ENCODE results near the gene TGFBR3.

TGFBR3 gene

GRCh38 chr1:91885716-91886506, at the start of gene TGFBR3:
Gene TGFBR3, minus strand, starts transcription at chr1:91886151. Its CDS starts 24,620 bp downstream, at chr1:91861531.
- peak; percentile 91 to 93 for DNase-seq (ENCODE audit: low read depth in 2 of 2)

- no peak for DNase-seq (ENCODE audit: low read depth in 2 of 2)
These were observed 43.3 kb upstream of the TGFBR3 start for GRCh38 chr1:91929250-91929649.

GRCh38 chr1:91928026-91928425, 42.1 kb upstream of the TGFBR3 start:
- no peak for DNase-seq (ENCODE audit: low read depth in 2 of 2)

DNA sequence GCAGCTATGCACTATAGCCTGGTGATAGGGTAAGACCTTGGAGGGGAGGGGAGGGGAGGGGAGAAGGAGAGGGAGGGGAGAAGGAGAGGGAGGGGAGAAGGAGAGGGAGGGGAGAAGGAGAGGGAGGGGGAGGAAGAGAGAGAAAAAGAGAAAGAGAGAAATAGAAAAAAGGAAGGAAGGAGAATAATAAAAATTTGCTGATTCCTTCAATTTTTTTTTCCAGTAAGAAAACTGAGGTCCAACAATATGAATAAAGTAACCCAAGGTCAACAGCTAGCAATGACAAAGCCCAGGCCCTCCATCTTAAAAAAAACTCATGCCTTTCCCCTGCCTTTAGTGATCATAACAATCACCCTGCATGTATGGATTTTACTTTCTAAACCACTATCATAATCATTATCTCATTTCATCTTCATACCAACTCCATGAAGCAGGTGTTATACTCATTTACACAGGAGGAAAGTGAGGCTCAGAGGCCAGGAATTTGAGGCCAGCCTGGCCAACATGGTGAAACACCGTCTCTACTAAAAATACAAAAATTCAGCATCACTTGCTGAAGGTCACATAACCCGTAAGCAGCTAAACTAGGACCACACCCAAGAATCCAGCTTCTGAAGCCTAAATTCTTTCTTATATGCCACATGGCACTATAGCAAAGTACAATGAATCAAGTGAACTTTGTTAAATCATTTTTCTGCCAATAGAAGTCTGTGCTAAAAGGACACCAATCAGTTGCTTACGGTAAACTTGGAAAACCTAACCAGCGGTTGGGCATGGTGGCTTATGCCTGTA, 39.9 kb upstream of the TGFBR3 start:
- DNase-seq (ENCODE audit: low read depth in 2 of 2): no peak

GRCh38 chr1:91924146-91924545, 38.2 kb upstream of the TGFBR3 start:
- DNase-seq (ENCODE audit: low read depth in 2 of 2): peak; percentile 55 to 62

GRCh38 chr1:91919962-91920361, 34.0 kb upstream of the TGFBR3 start:
- no peak for DNase-seq (ENCODE audit: low read depth in 2 of 2)

GRCh38 chr1:91916811-91917460, 31.0 kb upstream of the TGFBR3 start:
- no peak for DNase-seq (ENCODE audit: low read depth in 2 of 2)

GRCh38 chr1:91916046-91916445, 30.1 kb upstream of the TGFBR3 start:
- DNase-seq (ENCODE audit: low read depth in 2 of 2): no peak

- DNase-seq (ENCODE audit: low read depth in 2 of 2): no peak
These were observed 27.1 kb upstream of the TGFBR3 start for GRCh38 chr1:91913018-91913417.

DNA sequence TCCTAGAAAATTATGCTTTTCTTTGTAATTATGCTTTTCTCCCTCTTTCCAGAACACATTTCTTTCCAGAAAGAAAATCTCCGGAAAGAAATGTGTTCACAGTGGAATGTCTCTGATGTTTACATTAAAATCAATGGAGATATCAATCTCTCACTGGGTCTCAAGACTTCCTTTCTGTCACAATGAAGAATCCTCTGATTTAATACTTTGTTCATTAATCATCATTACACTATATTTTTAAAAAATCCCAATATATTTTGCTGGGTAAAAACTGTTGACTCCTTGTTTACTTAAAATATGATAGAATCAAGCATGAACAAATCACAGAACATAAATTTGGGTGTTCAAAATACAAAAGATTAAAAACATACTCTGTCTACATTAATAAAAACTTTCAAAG, 26.3 kb upstream of the TGFBR3 start:
- DNase-seq (ENCODE audit: low read depth in 2 of 2): no peak

DNA sequence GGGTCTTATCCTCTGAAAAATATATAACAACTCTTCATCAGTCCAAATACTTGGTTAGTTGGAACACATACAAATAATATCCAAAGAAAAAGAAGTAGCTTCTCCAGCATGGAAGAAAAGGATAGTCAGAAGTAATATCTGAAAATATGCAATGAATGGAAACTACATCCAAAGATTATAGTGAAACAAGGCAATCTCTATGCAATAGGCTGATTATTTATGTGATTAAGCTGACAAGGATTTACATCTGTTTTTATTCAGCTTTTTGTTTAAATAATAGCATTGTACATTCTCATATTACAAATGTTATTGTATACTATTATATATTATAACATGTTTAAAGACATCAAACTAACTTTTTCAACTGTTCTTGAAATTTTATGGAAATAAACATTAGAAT, 15.3 kb upstream of the TGFBR3 start:
- DNase-seq (ENCODE audit: low read depth in 2 of 2): peak in 1 of 2 experiments; percentile 40

GRCh38 chr1:91900562-91900961, 14.6 kb upstream of the TGFBR3 start:
- peak; percentile 88 to 89 for DNase-seq (ENCODE audit: low read depth in 2 of 2)

DNA sequence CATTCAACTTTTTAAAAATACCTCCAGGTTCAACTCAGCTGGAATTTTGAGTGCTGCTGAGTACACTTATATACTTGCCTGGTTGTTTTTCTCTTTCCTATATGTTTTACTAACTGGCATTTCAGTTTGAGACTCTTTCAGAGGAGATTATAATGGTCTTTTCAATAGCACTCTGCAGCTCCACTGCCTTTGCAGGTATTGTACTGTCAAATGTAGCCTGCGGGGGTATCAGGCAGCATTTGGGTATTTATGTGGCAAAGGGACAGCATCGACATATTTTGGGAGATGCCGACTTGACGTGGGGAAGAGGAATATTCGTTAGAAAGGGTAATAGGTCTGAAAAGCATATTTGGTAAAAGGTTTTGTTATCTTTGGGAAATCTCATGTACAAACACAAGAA, 11.1 kb upstream of the TGFBR3 start:
- DNase-seq (ENCODE audit: low read depth in 2 of 2): no peak

- DNase-seq (ENCODE audit: low read depth in 2 of 2): no peak
These were observed 10.0 kb upstream of the TGFBR3 start for GRCh38 chr1:91895832-91896556.

- DNase-seq (ENCODE audit: low read depth in 2 of 2): no peak
These were observed 8.2 kb upstream of the TGFBR3 start for GRCh38 chr1:91894036-91894761.

- DNase-seq (ENCODE audit: low read depth in 2 of 2): no peak
These were observed 6.0 kb upstream of the TGFBR3 start for GRCh38 chr1:91891969-91892368.

DNA sequence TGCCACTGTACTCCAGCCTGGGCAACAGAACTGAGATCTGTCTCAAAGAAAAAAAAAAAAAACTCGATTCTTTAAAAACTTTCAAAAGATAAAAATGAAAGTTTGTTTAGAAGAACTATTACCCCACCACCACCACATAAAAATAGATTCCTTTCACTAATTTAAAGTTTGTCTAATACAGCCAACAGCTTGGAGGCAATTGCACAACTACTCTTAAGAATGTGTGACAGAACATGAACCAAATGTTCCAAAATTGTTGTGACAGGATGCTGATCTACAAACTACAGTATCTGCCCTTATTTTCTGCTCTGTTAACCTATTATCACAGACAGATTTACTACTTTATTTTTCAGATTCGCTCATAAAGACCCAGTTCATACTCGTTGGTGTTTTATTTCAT, 5.5 kb upstream of the TGFBR3 start:
- DNase-seq (ENCODE audit: low read depth in 2 of 2): peak in 1 of 2 experiments; percentile 40

- no peak for DNase-seq (ENCODE audit: low read depth in 2 of 2)
These were observed 3.9 kb upstream of the TGFBR3 start for GRCh38 chr1:91889717-91890459.

- no peak for DNase-seq (ENCODE audit: low read depth in 2 of 2)
These were observed 687 bp downstream of the TGFBR3 start for GRCh38 chr1:91885213-91885715.

Data from fibroblast of skin of left biceps (primary cell).